Peyer's patch (tissue), 4 donors: Measurements from ENCODE around the gene RNASE12.

Experiments used
- CTCF ChIP-seq, 6 experiments: fragments of 450-650 bp in 4 of 6; fragments of 200-600 bp in 2 of 6; sonication (generic) in 1 of 6; IDR thresholded peaks; one replicate each; pipeline ENCODE4 v1.5.1; 2017 to 2019; ENCODE audit warnings: antibody characterized with exemption in 6 of 6, mild to moderate bottlenecking in 3 of 6, moderate library complexity in 1 of 6
- POLR2A ChIP-seq, 2 donors: fragments of 450-650 bp; IDR thresholded peaks; one replicate each; pipeline ENCODE4 v1.5.1; 2017; ENCODE audit warnings: antibody characterized with exemption in 2 of 2, mild to moderate bottlenecking in 2 of 2, moderate library complexity in 2 of 2

- TF ChIP-seq CTCF (IDR thresholded peaks at IDR 0.05) (no peak), POLR2A (IDR thresholded peaks at IDR 0.05) (no peak)
These were observed 23.1 kb upstream of the RNASE12 start for GRCh38 chr14:20614038-20614840.
